A673 (cell line): Measurements from ENCODE around the gene DSE.
"Not testable (repeated sequence)": the region's sequence is repeated elsewhere in the genome, so short reads cannot be mapped to it uniquely, and the experiment has no call there.

Experiments
- CTCF ChIP-seq: fragments of 300-800, 200-600 bp; sonication (generic); conservative IDR thresholded peaks from 2 replicates; pipeline ENCODE4 v1.5.1; 2017; ENCODE audit warnings: low read depth, mild to moderate bottlenecking, antibody characterized with exemption, low read length, moderate library complexity, mixed read lengths
- EZH2 ChIP-seq: fragments of 200-600 bp; sonication (generic); IDR thresholded peaks from 2 replicates; pipeline ENCODE4 v1.6.1; 2017; ENCODE audit warnings: borderline replicate concordance, low read depth, mild to moderate bottlenecking, mixed read lengths, antibody characterized with exemption, low read length; ENCODE audit not compliant: poor library complexity, severe bottlenecking

GRCh38 chr6:116325634-116326132 is 45.1 kb upstream of the DSE start:
- TF ChIP-seq CTCF, EZH2: not testable (repeated sequence)
